ENCODE data around the gene MYH15. TPM values are rescaled to one million over a fixed set of nuclear protein-coding genes. Genes with fewer than 3 reads are reported as not detected.

MYH15 gene
- total RNA-seq, 1 donor from 2014 or later, result 1.0 TPM

DNA sequence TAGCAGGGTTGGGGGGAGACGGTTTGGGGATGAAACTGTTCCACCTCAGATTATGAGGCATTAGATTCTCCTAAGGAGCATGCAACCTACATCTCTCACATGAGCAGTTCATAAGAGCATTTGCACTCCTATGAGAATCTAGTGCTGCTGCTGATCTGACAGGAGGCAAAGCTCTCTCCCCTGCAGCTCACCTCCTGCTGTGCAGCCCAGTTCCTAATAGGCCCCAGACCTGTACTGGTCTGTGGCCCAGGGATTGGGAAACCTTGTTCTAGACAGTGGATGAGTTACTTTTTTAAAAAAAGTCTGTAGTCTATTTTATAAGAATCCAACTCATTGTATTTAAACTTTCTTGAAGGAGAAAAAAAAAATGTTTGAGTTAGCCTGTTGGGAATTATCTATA lies 114.1 kb downstream of the MYH15 start:
- Mint-ChIP-seq H3K27ac (ENCODE audit: unreplicated experiment) (no peak overlapping the region), H3K4me3 (ENCODE audit: unreplicated experiment) (no peak overlapping the region), H3K27me3 (ENCODE audit: unreplicated experiment) (peaks cover 3% of the 10 kb centered on the region), H3K36me3 (ENCODE audit: unreplicated experiment) (no peaks in the 10 kb centered on the region), H3K4me1 (ENCODE audit: low read depth, unreplicated experiment) (peaks cover 7% of the 10 kb centered on the region), H3K9me3 (ENCODE audit: unreplicated experiment) (peaks cover 2% of the 10 kb centered on the region)
- TF ChIP-seq, protein P1, sequence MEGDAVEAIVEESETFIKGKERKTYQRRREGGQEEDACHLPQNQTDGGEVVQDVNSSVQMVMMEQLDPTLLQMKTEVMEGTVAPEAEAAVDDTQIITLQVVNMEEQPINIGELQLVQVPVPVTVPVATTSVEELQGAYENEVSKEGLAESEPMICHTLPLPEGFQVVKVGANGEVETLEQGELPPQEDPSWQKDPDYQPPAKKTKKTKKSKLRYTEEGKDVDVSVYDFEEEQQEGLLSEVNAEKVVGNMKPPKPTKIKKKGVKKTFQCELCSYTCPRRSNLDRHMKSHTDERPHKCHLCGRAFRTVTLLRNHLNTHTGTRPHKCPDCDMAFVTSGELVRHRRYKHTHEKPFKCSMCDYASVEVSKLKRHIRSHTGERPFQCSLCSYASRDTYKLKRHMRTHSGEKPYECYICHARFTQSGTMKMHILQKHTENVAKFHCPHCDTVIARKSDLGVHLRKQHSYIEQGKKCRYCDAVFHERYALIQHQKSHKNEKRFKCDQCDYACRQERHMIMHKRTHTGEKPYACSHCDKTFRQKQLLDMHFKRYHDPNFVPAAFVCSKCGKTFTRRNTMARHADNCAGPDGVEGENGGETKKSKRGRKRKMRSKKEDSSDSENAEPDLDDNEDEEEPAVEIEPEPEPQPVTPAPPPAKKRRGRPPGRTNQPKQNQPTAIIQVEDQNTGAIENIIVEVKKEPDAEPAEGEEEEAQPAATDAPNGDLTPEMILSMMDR (IDR thresholded peaks at IDR 0.05; ENCODE audit: partially characterized antibody, unreplicated experiment), result no peak
- no peak for DNase-seq

DNA sequence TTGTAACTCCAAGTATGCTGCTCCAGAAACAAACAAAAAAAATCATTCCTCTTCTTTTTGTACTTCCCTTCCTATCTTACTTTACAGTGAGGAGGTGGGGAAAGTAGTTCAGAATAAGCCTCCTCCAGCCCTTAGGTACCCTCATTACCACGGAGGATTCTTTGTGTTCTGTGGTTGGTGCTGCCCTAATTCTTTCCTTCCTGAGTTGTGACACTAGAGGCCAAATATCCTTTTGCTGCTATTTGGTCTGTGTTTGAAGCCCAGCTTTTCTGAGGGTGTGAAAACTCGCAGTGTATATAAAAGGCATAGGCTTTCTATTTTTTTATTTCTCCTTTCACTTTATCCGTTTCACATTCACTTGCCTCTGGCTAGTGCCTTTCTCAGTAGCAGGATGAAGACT lies 115.8 kb downstream of the MYH15 start:
- peaks cover 3% of the 10 kb centered on the region for H3K27me3 Mint-ChIP-seq (ENCODE audit: unreplicated experiment)
- DNase-seq, result no peak
- H3K4me1 Mint-ChIP-seq (ENCODE audit: low read depth, unreplicated experiment), result peaks cover 7% of the 10 kb centered on the region
- no peaks in the 10 kb centered on the region for H3K36me3 Mint-ChIP-seq (ENCODE audit: unreplicated experiment)
- H3K9me3 Mint-ChIP-seq (ENCODE audit: unreplicated experiment), result peaks cover 2% of the 10 kb centered on the region
- H3K4me3 Mint-ChIP-seq (ENCODE audit: unreplicated experiment), result no peak overlapping the region
- TF ChIP-seq, protein P1 (IDR thresholded peaks at IDR 0.05; ENCODE audit: partially characterized antibody, unreplicated experiment), result no peak
- H3K27ac Mint-ChIP-seq (ENCODE audit: unreplicated experiment), result no peak overlapping the region

DNA sequence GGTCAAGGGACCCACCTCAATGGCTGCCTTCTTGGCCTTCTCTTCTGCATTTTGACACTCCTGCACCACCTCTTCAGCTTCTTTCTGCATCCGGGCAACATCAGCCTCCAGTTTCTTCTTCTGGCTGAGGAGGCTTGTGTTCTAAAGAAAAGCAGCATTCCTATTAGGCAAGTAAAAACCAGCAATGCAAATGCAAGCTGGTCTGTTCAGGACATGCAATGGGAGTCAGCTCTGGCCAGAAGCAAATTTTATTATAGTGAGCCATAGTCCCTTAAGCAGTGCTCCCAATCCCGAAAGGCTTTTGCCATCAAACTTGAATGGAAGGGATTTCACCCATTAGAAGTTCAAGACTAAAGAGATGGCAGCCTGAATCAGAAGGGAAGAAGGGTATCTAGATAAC lies 116.4 kb downstream of the MYH15 start:
- no peak for DNase-seq
- Mint-ChIP-seq H3K9me3 (ENCODE audit: unreplicated experiment) (peaks cover under 1% of the 10 kb centered on the region), H3K4me3 (ENCODE audit: unreplicated experiment) (no peak overlapping the region), H3K27ac (ENCODE audit: unreplicated experiment) (no peak overlapping the region), H3K27me3 (ENCODE audit: unreplicated experiment) (peaks cover 3% of the 10 kb centered on the region), H3K36me3 (ENCODE audit: unreplicated experiment) (no peaks in the 10 kb centered on the region), H3K4me1 (ENCODE audit: low read depth, unreplicated experiment) (peaks cover 7% of the 10 kb centered on the region)
- TF ChIP-seq, protein P1 (IDR thresholded peaks at IDR 0.05; ENCODE audit: partially characterized antibody, unreplicated experiment), result no peak

DNA sequence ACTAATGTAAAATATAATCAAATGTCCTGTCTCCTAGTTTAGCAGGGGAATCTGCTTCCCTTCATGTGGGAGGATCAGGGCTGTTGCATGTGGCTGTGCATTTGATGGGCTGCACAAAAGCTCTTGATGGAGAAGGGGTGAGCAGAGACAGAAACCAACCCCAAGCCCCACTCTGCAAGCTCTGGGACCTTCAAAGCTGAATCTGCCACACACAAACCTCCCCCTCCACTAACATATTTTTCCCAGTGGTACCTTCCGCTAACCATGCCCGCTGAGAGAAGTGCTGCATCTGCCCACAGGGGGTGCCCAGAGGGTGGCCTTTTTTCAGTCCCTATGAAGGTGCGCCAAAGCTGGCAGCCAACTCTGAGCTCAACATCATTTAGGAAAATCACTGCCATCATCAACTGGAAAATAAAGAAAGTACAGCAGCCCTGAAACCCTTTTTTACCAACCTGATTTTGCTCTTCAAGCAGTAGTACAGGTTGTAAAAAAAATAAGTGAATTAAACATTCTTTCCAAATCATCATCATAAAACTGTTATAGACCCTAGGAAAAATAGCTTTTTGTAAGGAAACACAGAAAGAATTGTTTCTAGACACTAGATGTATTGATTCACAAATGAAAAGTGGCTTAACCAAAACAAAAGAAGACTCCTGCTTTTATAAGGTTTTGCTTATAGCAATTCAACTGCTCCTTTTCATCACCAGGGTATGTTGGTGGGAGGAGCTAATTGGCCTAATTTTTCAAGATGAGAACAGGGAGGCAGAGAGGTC lies 117.1 kb downstream of the MYH15 start:
- H3K27ac Mint-ChIP-seq (ENCODE audit: unreplicated experiment), result no peak overlapping the region
- no peaks in the 10 kb centered on the region for H3K36me3 Mint-ChIP-seq (ENCODE audit: unreplicated experiment)
- TF ChIP-seq, protein P1 (IDR thresholded peaks at IDR 0.05; ENCODE audit: partially characterized antibody, unreplicated experiment), result no peak
- no peaks in the 10 kb centered on the region for H3K9me3 Mint-ChIP-seq (ENCODE audit: unreplicated experiment)
- DNase-seq, result no peak
- H3K4me1 Mint-ChIP-seq (ENCODE audit: low read depth, unreplicated experiment), result peaks cover 7% of the 10 kb centered on the region
- no peak overlapping the region for H3K4me3 Mint-ChIP-seq (ENCODE audit: unreplicated experiment)
- peaks cover 3% of the 10 kb centered on the region for H3K27me3 Mint-ChIP-seq (ENCODE audit: unreplicated experiment)

DNA sequence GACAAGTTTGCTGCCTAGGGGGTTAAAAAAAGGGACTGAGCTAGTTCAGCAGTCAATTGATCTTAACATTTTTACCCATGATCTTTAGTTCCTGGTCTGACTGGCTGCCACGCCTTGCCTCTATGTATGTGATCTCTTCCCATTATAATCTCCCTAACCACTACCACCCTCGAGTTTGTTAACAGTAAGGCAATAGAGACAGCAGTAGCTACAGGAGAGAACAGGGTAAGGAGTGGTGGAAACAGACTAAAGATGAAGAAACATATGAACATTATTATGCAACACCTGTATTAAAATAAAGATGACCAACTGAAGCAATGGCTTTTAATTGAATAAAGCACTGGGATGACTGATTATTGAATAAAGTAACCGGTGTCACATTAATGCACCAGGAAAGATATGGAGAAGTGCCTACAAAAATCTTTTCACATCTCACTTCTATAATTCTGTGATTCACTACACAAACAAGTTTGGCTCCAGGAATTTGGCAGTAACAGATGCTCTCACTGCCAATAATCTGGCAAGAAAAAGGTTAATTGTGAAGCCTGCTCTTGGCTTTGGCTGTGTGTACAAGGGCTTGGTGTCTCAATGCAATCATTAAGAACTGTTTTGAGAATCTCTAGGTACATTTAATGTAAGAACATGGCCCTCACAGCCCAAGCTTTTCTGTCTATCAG lies 118.3 kb downstream of the MYH15 start:
- TF ChIP-seq, protein P1 (IDR thresholded peaks at IDR 0.05; ENCODE audit: partially characterized antibody, unreplicated experiment), result no peak
- peaks cover 3% of the 10 kb centered on the region for H3K27me3 Mint-ChIP-seq (ENCODE audit: unreplicated experiment)
- no peak for DNase-seq
- no peak overlapping the region for H3K4me3 Mint-ChIP-seq (ENCODE audit: unreplicated experiment)
- peaks cover 7% of the 10 kb centered on the region for H3K4me1 Mint-ChIP-seq (ENCODE audit: low read depth, unreplicated experiment)
- H3K9me3 Mint-ChIP-seq (ENCODE audit: unreplicated experiment), result no peaks in the 10 kb centered on the region
- no peak overlapping the region for H3K27ac Mint-ChIP-seq (ENCODE audit: unreplicated experiment)
- H3K36me3 Mint-ChIP-seq (ENCODE audit: unreplicated experiment), result no peaks in the 10 kb centered on the region
